Activated gamma-delta T cell treated with anti-CD3 and anti-CD28 coated beads, Interleukin-2, amount 50 U/mL, for 16 hours (primary cell): ENCODE data around the gene NAMPT.
"Not testable (repeated sequence)": the region's sequence is repeated elsewhere in the genome, so short reads cannot be mapped to it uniquely, and the experiment has no call there.

ENCODE experiments used
- DNase-seq: peaks from one replicate; pipeline ENCODE4 v3.0.0-alpha.2; 2020; ENCODE audit warnings: low read depth

Gene NAMPT

DNA sequence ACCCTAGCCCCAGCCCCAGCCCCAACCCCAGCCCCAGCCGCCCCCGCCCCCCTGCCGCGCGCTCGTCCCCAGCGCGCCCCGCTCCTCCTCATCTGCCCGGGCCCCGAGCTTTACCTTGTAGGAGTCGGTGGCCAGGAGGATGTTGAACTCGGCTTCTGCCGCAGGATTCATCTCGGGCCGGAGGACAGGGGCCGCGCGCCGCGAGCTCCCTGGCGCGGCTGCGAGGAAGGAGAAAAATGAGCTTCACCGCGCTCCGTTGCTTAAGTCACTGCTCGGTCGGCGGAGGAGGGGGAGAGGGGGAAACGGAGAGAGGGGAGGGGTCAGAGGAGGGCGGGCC lies at the start of gene NAMPT:
TSS of gene NAMPT (minus strand) at position 270 of the 337 bp plus-strand sequence. CDS start at position 171, 99 bp downstream.
- no peak for DNase-seq

DNA sequence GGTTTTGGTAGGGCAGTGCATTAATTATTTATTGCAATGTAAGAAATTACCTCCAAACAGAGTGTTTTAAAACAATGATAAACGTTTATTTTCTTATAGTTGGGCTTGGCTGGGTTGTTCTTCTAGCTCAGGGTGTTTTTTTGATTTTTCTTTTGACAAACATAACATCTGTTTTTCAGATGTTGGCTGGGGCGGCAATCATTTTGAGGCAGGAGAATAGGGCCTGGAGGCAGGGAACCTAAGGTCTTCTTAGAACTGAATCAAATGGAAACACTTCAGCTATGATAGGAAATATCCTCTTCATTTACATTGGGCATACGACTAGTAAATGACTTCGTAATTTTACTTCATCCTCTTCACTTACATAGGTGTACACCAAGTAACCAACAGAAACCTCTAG lies 47.4 kb upstream of the NAMPT start:
- no peak for DNase-seq

DNA sequence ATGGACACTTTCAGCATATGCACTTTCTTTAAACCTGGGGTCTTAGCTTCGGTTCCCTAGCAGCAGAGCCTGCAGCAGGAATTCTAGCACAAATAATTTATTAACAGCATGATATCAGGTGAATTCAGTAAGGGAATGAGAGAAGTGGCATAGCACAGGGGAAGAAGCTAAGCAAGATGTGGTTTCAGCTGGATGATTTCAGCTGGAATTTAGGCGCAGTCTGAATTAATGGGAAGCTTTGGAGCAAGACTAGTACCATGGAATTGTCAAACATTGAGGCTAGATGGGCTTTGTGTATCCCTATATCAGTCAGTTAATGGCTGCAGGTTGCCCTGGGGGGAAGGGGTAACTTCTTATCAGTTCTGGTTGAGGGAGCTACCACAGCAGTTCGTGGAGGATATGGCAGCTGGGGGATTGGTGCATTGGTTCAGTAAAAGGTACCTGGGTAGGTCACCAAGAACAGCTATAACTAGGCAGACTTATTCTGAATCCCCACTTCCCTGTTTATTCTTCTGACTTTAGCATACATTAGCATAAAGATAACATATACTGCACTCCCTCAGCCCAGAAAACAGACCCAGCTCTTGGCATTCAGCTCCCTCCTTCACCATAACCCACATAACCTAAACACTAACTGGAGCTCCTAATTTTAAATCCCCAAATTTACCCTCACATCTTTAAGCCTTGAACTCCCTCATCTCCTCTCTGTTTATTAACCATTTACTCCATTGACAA lies 46.8 kb upstream of the NAMPT start:
- no peak for DNase-seq

DNA sequence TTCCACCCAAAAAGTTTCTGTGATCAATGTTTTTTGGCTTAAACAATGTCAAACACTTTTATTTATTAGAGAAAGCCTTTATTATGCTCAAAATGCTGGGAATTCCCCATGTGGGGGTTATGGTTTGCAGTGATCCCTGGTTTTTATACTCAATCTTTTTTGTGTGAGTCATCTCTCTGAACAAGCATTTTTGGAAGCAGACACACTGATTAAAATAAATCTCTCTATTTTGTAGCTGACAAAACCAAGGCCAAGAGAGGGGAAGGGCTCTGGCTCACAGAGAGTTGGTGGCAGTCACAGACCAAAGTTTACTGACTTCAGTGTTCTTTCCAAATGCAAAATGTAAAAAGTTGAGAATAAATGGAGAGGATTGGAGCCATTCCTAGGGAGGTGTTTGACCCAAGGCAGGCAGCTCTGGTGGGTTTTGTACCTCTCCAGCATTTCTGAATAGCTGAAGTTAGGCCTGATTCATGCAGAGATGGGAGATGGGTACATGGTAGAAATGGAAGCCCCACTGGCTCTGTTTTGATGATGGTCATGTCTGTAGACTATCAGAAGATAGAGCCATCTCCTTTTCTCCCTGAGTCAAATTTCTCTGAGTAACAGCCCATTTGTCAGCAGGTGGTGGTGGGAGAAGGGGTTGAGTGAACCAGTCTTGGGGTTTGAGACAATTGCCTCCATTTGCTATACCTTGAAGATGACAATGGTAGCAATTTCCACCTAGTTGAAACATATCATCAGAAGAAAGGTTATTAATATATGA lies 45.4 kb upstream of the NAMPT start:
- DNase-seq = no peak

DNA sequence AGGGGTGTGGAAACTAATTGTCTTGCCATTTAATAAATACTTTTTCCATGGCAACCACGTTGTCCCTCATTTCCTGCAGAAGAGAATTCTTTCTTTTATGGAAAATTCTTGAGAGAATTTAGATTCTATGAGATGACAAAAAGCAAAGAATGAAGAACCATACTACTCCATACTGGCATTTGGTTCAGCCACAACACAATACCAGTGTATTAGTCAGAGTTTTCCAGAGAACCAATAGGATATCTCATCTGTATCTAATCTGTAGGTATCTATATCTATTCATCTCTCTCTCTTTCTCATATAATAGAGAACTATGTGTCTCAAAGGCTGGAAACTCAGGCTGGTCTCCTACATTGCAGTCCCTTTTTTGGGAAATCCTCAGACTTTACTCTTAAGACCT lies 44.6 kb upstream of the NAMPT start:
- DNase-seq = no peak

DNA sequence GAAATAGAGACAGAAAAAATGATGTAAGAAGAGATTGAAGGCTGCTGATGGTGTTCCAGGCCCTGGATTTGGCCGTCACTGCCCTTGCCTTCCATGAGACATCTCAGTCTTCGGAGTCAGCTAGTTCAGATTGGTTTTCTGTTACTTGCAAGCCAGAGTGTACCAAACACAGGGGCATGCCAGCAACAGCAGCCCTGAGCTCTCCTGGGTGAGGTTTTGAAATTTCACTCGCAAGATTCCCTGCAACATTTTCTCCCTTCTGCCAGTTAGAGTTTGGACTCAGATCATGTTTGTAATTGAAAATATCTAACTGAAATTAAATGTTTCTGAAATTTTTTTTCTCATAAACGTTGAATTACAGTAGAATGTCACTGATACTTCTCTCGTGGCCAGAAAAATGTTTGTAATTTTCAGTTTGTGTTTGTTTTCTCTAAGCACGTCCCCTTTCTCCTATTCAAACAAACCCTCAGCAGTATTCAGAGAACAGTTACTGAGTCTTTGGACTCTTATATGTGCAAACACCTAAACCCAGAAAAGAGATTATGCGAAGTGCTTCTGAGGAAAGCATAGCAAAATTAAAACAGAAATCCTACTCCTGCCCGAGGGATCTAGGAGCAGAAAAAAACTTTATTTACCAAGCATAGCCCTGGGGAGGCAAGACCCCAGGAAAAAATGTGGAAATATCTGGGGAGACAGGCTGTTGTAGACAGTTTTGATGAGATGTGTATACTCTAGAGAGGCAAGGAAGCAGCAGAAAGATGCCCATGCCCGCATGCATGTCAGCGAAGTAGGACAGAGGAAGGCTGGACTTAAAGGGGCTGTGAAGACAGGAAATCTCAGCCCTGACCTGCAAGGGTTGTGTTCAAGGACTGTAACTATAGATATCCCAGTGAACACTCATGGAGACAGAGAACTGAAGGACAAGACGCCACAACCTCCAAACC lies 43.0 kb upstream of the NAMPT start:
- no peak for DNase-seq

DNA sequence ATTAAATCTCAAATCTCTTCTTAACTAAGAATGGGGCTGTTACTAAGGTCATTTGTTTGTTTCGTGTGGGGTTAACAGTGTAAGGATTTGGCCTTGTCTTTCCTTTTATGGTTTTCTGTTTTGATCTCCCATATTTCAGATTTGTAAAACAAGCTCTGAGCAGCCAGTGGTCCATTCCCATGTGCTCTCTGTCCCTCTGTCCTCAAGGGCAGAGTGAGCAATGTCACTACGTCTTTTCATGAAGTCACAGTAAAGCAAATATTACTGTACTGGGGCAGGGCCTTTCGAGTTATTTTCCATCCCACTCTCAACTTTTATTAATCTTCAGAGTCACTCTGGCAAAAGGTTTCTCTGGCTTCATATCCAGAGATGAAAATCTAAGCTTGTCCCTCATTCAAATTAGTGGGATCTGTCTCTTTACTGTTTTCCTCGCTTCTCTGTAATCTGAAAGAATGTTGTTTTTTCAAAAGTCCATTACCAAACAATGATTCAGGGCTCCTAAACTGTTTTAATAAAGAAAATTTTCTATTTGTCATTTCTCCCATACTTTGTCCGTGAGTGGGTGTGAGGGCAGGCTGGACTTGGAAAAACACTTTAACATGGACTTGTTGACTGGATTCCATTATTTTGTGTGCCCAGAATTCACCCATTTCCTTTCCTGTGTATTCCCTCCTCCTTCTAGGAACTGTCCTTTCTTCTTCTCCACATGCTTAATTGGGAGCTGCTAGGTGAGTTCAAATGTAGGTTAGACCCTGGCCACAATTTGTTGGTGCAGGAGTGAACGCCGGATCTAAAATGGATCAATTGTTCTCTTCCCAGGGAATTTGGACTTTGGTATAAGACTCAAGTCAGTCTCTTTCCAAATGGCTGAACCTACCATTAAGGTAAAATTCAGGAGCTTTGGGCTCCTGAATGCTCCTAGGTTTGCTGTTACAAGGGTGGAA lies 42.1 kb upstream of the NAMPT start:
- DNase-seq = no peak

DNA sequence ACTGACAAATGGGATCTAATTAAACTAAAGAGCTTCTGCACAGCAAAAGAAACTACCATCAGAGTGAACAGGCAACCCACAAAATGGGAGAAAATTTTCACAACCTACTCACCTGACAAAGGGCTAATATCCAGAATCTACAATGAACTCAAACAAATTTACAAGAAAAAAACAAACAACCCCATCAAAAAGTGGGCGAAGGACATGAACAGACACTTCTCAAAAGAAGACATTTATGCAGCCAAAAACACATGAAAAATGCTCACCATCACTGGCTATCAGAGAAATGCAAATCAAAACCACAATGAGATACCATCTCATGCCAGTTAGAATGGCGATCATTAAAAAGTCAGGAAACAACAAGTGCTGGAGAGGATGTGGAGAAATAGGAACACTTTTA lies 39.7 kb upstream of the NAMPT start:
- not testable (repeated sequence) for DNase-seq

DNA sequence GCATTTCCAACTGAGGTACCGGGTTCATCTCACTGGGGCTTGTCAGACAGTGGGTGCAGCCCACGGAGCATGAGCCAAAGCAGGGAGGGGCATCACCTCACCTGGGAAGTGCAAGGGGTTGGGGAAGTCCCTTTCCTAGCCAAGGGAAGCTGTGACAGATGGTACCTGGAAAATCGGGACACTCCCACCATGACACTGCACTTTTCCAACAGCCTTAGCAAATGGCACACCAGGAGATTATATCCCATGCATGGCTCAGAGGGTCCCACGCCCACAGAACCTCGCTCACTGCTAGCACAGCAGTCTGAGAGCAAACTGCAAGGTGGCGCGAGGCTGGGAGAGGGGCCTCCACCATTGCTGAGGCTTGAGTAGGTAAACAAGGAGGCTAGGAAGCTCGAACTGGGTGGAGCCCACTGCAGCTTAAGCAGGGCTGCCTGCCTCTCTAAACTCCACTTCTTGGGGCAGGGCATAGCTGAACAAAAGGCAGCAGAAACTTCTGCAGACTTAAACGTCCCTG lies 35.5 kb upstream of the NAMPT start:
- DNase-seq = not testable (repeated sequence)

DNA sequence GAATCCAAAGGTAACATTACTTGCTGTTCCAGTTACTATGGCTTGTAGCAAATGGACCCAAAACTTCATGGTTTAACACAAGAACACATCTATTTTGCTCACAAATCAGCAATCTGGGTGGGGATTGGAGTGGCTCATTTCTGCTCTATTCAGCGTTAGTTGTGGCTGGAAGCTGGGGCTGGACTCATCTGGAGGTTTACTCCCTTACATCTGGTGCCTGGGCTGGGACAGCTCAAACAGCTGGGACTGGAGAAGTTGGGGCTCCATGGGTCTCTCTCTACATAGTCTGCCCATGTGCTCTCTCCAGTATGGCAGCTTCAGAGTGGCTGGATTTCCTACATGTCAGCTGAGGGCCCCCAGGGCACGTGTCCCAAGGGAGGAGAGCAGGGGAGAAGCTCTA lies 33.7 kb upstream of the NAMPT start:
- DNase-seq = no peak

DNA sequence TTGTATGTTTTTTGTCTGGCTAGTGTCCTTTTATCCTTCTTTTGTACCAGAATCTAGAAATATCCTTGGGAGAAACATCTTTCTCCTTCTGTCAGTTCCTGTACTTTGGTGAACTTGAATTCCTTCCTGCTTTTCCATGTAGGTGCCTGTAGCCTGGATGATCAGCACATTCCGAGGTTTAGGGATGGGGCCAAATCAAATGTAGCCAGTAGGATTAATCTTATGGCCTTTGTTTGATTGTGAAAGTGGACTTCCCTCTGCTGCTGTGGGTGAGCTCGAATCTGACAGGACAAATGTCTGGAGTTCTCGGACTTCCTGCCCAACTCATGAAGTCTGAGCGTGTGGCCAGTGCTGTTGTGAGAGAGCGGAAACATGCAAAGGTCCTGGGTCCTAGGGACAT lies 33.2 kb upstream of the NAMPT start:
- DNase-seq = no peak

DNA sequence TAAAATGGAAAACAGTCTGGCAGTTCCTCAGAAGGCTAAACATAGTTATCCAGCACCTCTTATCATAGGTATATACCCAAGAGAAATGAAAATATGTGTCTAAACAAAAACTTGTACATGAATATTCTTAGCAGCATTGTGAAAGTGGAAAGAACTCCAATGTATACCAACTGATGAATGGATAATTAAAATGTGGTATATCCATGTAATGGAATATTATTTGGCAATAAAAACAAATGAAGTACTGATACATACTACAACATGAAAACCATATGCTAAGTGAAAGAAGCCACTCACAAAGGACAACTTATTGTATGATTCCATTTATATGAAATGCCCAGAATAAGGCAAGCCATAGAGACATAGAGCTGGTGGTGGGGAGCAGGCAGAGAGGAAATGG lies 32.2 kb upstream of the NAMPT start:
- DNase-seq = no peak

DNA sequence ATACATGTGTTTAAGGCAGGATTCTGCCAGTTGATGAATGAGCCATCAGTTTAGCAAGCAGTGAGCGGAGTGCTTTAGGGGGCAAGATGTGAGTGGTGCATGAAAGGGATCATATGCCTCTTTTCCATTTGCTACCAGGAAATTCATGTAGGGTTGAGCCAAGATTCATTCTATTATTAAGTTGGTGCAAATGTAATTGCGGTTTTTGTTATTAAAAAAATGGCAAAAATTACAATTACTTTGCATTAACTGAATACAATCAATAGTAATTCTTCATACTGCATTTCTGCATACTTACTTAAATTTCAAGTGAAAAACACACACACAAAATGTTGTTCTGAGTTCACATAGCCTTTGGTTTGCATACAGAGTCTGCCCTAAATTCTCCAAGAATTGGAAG lies 30.1 kb upstream of the NAMPT start:
- DNase-seq = no peak

DNA sequence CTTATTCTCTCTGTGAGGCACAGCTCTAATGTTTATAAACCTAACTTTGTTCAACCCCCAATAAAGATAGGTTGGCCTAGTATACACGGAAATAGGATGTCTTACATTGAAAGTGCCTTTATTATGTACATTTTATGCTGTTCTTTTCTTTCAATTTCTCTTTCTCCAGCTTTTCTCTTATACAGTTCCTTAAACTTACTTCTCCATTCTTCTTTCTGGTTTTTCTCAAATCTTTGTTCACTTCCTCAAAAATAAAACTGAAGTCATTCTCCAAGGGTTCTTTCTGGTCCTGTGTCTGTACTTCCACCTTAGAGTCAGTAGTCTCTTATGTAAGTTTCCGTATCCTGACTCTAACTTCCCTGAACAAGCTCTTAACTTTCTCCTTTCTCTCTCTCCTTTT lies 29.2 kb upstream of the NAMPT start:
- DNase-seq = no peak

DNA sequence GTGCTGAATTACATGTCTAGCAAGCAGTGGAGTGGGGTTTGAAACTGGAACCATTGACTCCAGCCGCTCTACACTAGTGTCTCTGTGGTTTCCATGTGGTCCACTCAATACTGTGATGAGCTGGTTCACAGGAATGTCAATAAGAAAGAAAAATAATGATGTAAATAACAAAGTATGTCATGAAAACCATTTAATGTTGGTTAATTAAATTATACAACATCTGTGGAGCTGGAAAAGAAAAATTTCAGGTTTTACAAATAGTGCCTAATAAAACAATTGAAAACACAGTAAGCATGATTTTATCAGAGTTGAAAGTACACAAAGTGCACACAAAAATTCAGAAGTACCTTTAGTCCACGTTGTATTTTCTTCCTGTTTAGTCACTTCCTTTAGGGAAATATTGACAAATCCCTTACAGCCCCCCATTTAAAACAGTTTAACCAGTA lies 28.7 kb upstream of the NAMPT start:
- DNase-seq = no peak

DNA sequence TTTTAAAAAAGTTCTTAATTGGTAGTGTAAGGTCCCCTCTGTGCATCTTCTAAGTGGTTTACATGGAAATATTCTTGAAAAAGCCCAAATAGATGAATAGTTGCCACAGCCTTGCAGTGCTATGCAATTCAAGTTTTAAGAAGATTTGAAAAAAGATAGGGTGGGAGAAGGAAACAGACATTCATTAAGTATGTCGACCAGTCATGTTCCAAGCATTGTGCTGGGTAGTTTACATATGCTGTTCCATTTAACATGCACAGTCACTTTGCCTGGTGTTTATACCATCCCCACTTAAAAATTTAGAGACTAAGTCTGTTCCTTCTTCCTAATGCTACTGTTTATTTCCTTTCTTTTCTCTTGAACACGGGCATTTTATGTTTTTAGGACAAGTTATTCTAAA lies 28.1 kb upstream of the NAMPT start:
- DNase-seq = no peak

DNA sequence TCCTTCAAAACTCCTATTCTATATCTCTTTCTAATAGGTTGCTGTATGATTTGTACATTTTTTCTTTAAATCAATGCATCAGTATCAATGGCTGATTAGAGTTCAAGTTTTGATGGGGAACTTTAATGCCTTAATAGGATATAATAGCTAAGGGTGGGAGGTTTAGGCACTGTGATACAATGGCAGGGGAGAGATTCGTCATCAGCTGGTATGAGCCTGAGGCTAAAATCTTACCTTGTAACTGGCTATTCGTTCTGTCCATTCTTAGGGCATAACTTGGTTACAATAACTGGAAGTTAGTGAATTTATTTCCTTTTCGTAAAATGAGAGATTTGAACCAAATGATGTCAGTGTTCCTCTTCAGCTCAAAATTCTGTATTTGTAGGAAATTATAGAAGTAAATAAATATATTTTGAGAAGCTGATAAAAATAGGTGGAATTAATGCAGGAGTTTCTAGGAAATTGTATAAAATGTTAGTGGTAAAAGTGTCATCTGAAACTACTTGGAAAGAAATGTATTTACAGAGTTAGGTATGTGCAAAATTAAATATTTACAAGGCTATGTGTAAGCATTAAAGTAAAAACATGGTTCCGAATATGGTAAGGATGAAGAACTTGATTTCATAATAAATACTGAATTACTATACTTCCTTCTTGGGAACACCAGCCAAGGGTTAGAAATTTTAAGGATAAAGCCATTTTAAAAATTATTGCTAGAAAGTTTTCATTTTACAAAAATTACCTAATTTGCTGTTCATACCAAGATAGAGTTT lies 27.5 kb upstream of the NAMPT start:
- no peak for DNase-seq

DNA sequence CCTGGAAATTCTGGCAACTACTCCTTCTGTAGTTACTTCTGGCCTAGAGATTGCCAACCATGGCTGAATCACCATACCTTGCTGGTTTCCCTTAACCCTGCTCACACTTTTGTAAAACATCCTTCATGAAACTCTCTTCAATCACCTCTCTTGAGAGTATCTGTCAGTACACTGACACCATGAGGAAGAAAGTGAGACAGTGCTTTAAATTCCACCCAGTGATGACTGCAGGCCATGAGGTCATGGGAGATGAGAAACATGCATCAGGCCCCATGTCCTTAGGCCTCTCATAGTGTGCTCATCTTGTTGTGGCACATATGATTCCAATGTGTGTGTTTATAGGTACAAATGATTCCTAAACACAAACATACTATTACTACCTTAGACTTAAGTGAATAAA lies 24.6 kb upstream of the NAMPT start:
- DNase-seq = no peak

DNA sequence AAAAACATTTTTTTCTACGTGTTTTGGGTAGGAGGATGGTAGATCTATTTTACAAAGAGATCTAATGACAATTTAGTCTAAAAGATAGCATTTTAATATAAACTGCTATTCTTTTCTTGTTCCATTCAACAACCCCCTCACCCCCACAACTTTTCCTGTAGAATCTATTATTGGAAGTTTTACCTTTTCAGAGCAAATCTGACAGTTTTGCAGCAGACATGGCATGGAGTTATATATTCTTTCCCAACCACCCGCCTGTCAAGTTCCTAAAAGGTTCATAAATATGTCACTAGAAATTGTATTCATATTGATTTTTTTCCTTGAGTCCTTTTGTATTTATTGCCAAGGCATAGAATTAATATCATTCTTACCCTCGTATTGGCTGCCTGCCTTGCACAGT lies 21.5 kb upstream of the NAMPT start:
- no peak for DNase-seq

DNA sequence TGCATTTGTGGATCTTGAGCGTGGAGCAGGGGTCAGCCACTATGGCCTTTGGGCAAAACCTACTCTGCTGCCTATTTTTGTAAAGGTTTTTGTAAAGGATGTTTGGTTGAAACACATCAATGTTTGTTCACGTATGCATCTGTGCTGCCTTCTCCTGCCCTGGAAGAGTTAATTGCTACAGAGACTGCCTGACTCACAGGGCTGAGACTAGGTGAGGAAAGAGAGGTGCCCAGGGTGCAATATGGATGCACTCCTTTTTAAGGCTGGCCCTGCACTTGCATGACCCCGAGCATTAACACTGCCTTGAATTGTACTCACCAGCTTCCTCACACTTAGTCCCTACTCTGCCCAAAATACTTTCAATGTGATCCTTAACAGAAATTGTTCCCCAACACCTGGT lies 20.9 kb upstream of the NAMPT start:
- DNase-seq = no peak

DNA sequence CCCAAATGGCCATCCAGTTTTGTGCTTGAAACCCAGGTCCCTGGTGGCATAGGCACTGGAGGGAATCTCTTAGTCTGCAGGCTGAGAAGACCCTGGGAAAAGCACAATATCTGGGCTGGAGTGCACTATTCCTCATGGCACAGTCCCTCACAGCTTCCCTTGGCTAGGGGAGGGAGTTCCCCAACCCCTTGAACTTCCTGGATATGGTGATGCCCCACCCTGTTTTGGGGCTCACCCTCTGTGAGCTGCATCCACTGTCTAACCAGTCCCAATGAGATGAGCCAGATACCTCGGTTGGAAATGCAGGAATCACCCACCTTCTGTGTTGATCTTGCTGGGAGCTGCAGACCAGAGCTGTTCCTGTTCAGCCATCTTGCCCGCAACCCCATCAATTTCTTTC lies 19.8 kb upstream of the NAMPT start:
- no peak for DNase-seq
